A549 (cell line): Measurements from ENCODE around the gene ROR2.

Source experiments
- CEBPB ChIP-seq, 2 experiments: fragments of >200 bp in 1 of 2; sonication (Bioruptor Twin) in 1 of 2; formaldehyde crosslinking in 1 of 2; IDR thresholded peaks; 2 replicates each; pipeline ENCODE4 v1.6.1; 2012 to 2016
- CHD2 ChIP-seq: fragments of 150-350 bp; IDR thresholded peaks from 2 replicates; pipeline ENCODE4 v1.6.1; 2014; ENCODE audit warnings: low read length; ENCODE audit not compliant: partially characterized antibody
- CHD4 ChIP-seq: fragments of 200-600 bp; sonication (generic); IDR thresholded peaks from 2 replicates; pipeline ENCODE4 v1.6.1; 2016; ENCODE audit warnings: antibody characterized with exemption, mild to moderate bottlenecking, borderline replicate concordance
- ESRRA ChIP-seq: fragments of 150-350 bp; IDR thresholded peaks from 2 replicates; pipeline ENCODE4 v1.6.1; 2014; ENCODE audit warnings: mild to moderate bottlenecking, low read length, borderline replicate concordance
- KDM1A ChIP-seq: fragments of 200-600 bp; sonication (generic); IDR thresholded peaks from 2 replicates; pipeline ENCODE4 v1.6.1; 2016; ENCODE audit warnings: low read depth, mild to moderate bottlenecking
- MAZ ChIP-seq: fragments of 150-350 bp; IDR thresholded peaks from 2 replicates; pipeline ENCODE4 v1.6.1; 2014; ENCODE audit warnings: antibody characterized with exemption, low read depth, low read length, borderline replicate concordance
- POLR2A ChIP-seq: IDR thresholded peaks from 2 replicates; pipeline ENCODE4 v1.6.1; 2012; ENCODE audit warnings: mild to moderate bottlenecking, low read length
- RAD21 ChIP-seq, 2 experiments: fragments of >200 bp in 1 of 2; sonication (Bioruptor Twin) in 1 of 2; formaldehyde crosslinking in 1 of 2; IDR thresholded peaks in 1 of 2; conservative IDR thresholded peaks in 1 of 2; 2 replicates in 1 of 2; 3 replicates in 1 of 2; pipeline ENCODE4 v1.6.1; 2012 to 2018; ENCODE audit warnings: inconsistent platforms in 1 of 2
- RARB ChIP-seq: fragments of 250-450 bp; sonication (Bioruptor Pico); IDR thresholded peaks from 2 replicates; pipeline ENCODE4 v1.8.0; 2021; ENCODE audit warnings: mild to moderate bottlenecking, moderate library complexity
- RFX5 ChIP-seq: fragments of 450-650 bp; IDR thresholded peaks from 2 replicates; pipeline ENCODE4 v1.7.1; 2014; ENCODE audit warnings: antibody characterized with exemption, mild to moderate bottlenecking, moderate library complexity
- ZSCAN20 ChIP-seq: fragments of 250-450 bp; sonication (Bioruptor Pico); IDR thresholded peaks from 2 replicates; pipeline ENCODE4 v1.8.0; 2022; ENCODE audit warnings: mild to moderate bottlenecking, moderate library complexity
- TF ChIP-seq, protein P1 (sequence below): fragments of >200 bp; sonication (Bioruptor Twin); formaldehyde crosslinking; IDR thresholded peaks from 3 replicates; pipeline ENCODE4 v1.5.1; 2016

DNA sequence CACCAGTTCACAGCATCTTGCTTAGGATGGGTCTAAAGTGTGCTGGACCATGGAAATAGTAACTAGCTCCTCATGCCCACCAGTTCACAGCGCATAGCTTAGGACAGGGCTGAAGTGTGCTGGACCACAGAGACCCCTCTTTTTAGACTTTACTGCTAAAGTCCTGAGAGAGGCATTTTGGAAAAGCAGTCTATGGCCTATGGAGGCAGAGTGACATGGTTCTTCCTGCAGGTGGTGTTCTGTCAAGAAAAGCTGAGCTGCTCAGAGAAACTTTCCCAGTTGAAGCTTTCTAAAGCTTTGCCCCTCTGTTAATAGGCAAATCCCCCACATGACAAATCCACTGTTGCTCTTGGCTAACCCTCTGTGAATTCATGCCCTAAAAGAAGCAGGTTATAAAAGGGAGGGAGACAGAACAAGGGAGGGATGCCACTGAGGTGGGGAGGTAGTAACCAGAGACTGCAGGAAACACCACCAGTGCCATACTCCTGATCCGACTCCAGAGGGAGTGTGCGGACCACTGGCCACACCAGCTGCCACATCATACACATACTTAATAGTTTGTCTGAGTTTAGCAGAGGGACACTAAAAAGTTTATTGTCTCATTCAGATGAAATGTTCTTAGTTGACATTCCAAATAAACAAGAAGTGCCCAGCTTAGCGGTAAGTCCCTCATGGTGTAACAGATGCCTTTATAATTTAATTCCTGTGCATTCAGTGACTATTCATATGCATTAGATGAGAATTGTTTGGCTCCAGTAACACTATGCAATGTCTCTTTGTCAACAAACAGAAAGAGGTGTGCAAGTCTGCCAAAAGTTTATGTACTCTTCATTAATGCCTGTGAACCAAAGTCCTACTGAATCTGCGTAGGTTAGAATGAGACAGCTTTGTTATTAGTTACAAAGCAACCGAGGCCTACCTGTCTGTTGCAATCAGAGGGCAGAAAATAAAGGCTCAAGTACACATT, 290.2 kb downstream of the ROR2 start:
- TF ChIP-seq, protein P1, sequence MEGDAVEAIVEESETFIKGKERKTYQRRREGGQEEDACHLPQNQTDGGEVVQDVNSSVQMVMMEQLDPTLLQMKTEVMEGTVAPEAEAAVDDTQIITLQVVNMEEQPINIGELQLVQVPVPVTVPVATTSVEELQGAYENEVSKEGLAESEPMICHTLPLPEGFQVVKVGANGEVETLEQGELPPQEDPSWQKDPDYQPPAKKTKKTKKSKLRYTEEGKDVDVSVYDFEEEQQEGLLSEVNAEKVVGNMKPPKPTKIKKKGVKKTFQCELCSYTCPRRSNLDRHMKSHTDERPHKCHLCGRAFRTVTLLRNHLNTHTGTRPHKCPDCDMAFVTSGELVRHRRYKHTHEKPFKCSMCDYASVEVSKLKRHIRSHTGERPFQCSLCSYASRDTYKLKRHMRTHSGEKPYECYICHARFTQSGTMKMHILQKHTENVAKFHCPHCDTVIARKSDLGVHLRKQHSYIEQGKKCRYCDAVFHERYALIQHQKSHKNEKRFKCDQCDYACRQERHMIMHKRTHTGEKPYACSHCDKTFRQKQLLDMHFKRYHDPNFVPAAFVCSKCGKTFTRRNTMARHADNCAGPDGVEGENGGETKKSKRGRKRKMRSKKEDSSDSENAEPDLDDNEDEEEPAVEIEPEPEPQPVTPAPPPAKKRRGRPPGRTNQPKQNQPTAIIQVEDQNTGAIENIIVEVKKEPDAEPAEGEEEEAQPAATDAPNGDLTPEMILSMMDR, result peak; percentile 28; the same call in 2 of the 3 replicates
- no peak for TF ChIP-seq KDM1A
- TF ChIP-seq MAZ, result no peak
- no peak for TF ChIP-seq RARB
- TF ChIP-seq POLR2A, result no peak
- TF ChIP-seq ESRRA, result no peak
- TF ChIP-seq CHD4, result no peak
- TF ChIP-seq CEBPB (IDR thresholded peaks at IDR 0.05), result no peak
- peak; percentile 31 to 44; a peak in 2 of 5 replicates for TF ChIP-seq RAD21 (conservative IDR thresholded peaks at IDR 0.05 in 1 of 2, IDR thresholded peaks at IDR 0.05 in 1 of 2)
- TF ChIP-seq RFX5, result no peak
- TF ChIP-seq CHD2, result no peak
- TF ChIP-seq ZSCAN20 (CRISPR knock-in tag), result no peak
